ENCODE data around the gene CCR1.

Gene CCR1

GRCh38 chr3:46233194-46233593, 25.1 kb upstream of the CCR1 start:
- no peaks in the 10 kb centered on the region for H3K9me3 ChIP-seq (ENCODE audit: control insufficient read depth, insufficient read depth, low read length)
- no peak overlapping the region for H3K4me3 ChIP-seq (ENCODE audit: low read length)
- H3K36me3 ChIP-seq (ENCODE audit: control insufficient read depth, insufficient read depth, low read length), result no peaks in the 10 kb centered on the region
- peaks cover 2% of the 10 kb centered on the region; the same call in 1 of the 2 replicates for H3K4me1 ChIP-seq (ENCODE audit: control insufficient read depth, insufficient read depth, low read length)
- no peak overlapping the region for H3K27ac ChIP-seq (ENCODE audit: low read length)
- WGBS (ENCODE audit: insufficient coverage, insufficient read length), result no CpG with 5 or more reads among the region's 6 CpGs
- H3K27me3 ChIP-seq (ENCODE audit: control insufficient read depth, insufficient read depth, low read length), result no peaks in the 10 kb centered on the region; the same call in 1 of the 2 replicates
- DNase-seq (ENCODE audit: low read depth, low spot score), result no peak

- no peaks in the 10 kb centered on the region for H3K9me3 ChIP-seq (ENCODE audit: control insufficient read depth, insufficient read depth, low read length)
- no peak for DNase-seq (ENCODE audit: low read depth, low spot score)
- H3K36me3 ChIP-seq (ENCODE audit: control insufficient read depth, insufficient read depth, low read length), result no peaks in the 10 kb centered on the region
- H3K27me3 ChIP-seq (ENCODE audit: control insufficient read depth, insufficient read depth, low read length), result no peaks in the 10 kb centered on the region; the same call in 1 of the 2 replicates
- H3K27ac ChIP-seq (ENCODE audit: low read length), result no peak overlapping the region
- H3K4me3 ChIP-seq (ENCODE audit: low read length), result no peak overlapping the region
- WGBS (ENCODE audit: insufficient coverage, insufficient read length), result 100% methylated on average over 1 of the region's 5 CpGs
- H3K4me1 ChIP-seq (ENCODE audit: control insufficient read depth, insufficient read depth, low read length), result peaks cover 2% of the 10 kb centered on the region; the same call in 1 of the 2 replicates
These were observed 23.2 kb upstream of the CCR1 start for GRCh38 chr3:46231323-46231722.

GRCh38 chr3:46228260-46229242, 20.4 kb upstream of the CCR1 start:
- Histone ChIP-seq H3K4me1 (ENCODE audit: control insufficient read depth, insufficient read depth, low read length) (no peaks in the 10 kb centered on the region), H3K27me3 (ENCODE audit: control insufficient read depth, insufficient read depth, low read length) (no peaks in the 10 kb centered on the region), H3K36me3 (ENCODE audit: control insufficient read depth, insufficient read depth, low read length) (no peaks in the 10 kb centered on the region), H3K9me3 (ENCODE audit: control insufficient read depth, insufficient read depth, low read length) (no peaks in the 10 kb centered on the region), H3K4me3 (ENCODE audit: low read length) (no peak overlapping the region), H3K27ac (ENCODE audit: low read length) (no peak overlapping the region)
- no CpG with 5 or more reads among the region's 5 CpGs for WGBS (ENCODE audit: insufficient coverage, insufficient read length)
- DNase-seq (ENCODE audit: low read depth, low spot score), result no peak

- no peaks in the 10 kb centered on the region for H3K9me3 ChIP-seq (ENCODE audit: control insufficient read depth, insufficient read depth, low read length)
- no peaks in the 10 kb centered on the region for H3K36me3 ChIP-seq (ENCODE audit: control insufficient read depth, insufficient read depth, low read length)
- no peak overlapping the region for H3K4me3 ChIP-seq (ENCODE audit: low read length)
- no peaks in the 10 kb centered on the region for H3K4me1 ChIP-seq (ENCODE audit: control insufficient read depth, insufficient read depth, low read length)
- DNase-seq (ENCODE audit: low read depth, low spot score), result no peak
- no peaks in the 10 kb centered on the region for H3K27me3 ChIP-seq (ENCODE audit: control insufficient read depth, insufficient read depth, low read length)
- no CpG with 5 or more reads among the region's 7 CpGs for WGBS (ENCODE audit: insufficient coverage, insufficient read length)
- H3K27ac ChIP-seq (ENCODE audit: low read length), result no peak overlapping the region
These were observed 14.5 kb upstream of the CCR1 start for GRCh38 chr3:46222435-46223161.

- no peaks in the 10 kb centered on the region for H3K36me3 ChIP-seq (ENCODE audit: control insufficient read depth, insufficient read depth, low read length)
- no peaks in the 10 kb centered on the region for H3K4me1 ChIP-seq (ENCODE audit: control insufficient read depth, insufficient read depth, low read length)
- no peaks in the 10 kb centered on the region for H3K27me3 ChIP-seq (ENCODE audit: control insufficient read depth, insufficient read depth, low read length)
- H3K27ac ChIP-seq (ENCODE audit: low read length), result no peak overlapping the region
- WGBS (ENCODE audit: insufficient coverage, insufficient read length), result no CpG with 5 or more reads among the region's 1 CpG
- H3K4me3 ChIP-seq (ENCODE audit: low read length), result no peak overlapping the region
- DNase-seq (ENCODE audit: low read depth, low spot score), result no peak
- H3K9me3 ChIP-seq (ENCODE audit: control insufficient read depth, insufficient read depth, low read length), result no peaks in the 10 kb centered on the region
These were observed 13.8 kb upstream of the CCR1 start for GRCh38 chr3:46221938-46222337.

GRCh38 chr3:46221391-46221790, 13.3 kb upstream of the CCR1 start:
- Histone ChIP-seq H3K27me3 (ENCODE audit: control insufficient read depth, insufficient read depth, low read length) (no peaks in the 10 kb centered on the region), H3K9me3 (ENCODE audit: control insufficient read depth, insufficient read depth, low read length) (no peaks in the 10 kb centered on the region), H3K4me1 (ENCODE audit: control insufficient read depth, insufficient read depth, low read length) (no peaks in the 10 kb centered on the region), H3K27ac (ENCODE audit: low read length) (no peak overlapping the region), H3K4me3 (ENCODE audit: low read length) (no peak overlapping the region), H3K36me3 (ENCODE audit: control insufficient read depth, insufficient read depth, low read length) (no peaks in the 10 kb centered on the region)
- whole genome bisulfite sequencing (ENCODE audit: insufficient coverage, insufficient read length), result no CpG with 5 or more reads among the region's 4 CpGs
- no peak for DNase-seq (ENCODE audit: low read depth, low spot score)

GRCh38 chr3:46218196-46218709, 10.1 kb upstream of the CCR1 start:
- DNase-seq (ENCODE audit: low read depth, low spot score), result no peak
- Histone ChIP-seq H3K27me3 (ENCODE audit: control insufficient read depth, insufficient read depth, low read length) (no peaks in the 10 kb centered on the region), H3K9me3 (ENCODE audit: control insufficient read depth, insufficient read depth, low read length) (no peaks in the 10 kb centered on the region), H3K4me3 (ENCODE audit: low read length) (no peak overlapping the region), H3K4me1 (ENCODE audit: control insufficient read depth, insufficient read depth, low read length) (no peaks in the 10 kb centered on the region; the same call in 1 of the 2 replicates), H3K27ac (ENCODE audit: low read length) (no peak overlapping the region), H3K36me3 (ENCODE audit: control insufficient read depth, insufficient read depth, low read length) (no peaks in the 10 kb centered on the region)
- WGBS (ENCODE audit: insufficient coverage, insufficient read length), result no CpG with 5 or more reads among the region's 2 CpGs

- H3K27me3 ChIP-seq (ENCODE audit: control insufficient read depth, insufficient read depth, low read length), result no peaks in the 10 kb centered on the region
- no CpG with 5 or more reads among the region's 4 CpGs for WGBS (ENCODE audit: insufficient coverage, insufficient read length)
- H3K4me1 ChIP-seq (ENCODE audit: control insufficient read depth, insufficient read depth, low read length), result no peaks in the 10 kb centered on the region; the same call in 1 of the 2 replicates
- no peak overlapping the region for H3K27ac ChIP-seq (ENCODE audit: low read length)
- DNase-seq (ENCODE audit: low read depth, low spot score), result no peak
- H3K36me3 ChIP-seq (ENCODE audit: control insufficient read depth, insufficient read depth, low read length), result no peaks in the 10 kb centered on the region
- H3K9me3 ChIP-seq (ENCODE audit: control insufficient read depth, insufficient read depth, low read length), result no peaks in the 10 kb centered on the region
- H3K4me3 ChIP-seq (ENCODE audit: low read length), result no peak overlapping the region
These were observed 7.8 kb upstream of the CCR1 start for GRCh38 chr3:46215810-46216414.

- H3K4me3 ChIP-seq (ENCODE audit: low read length), result no peak overlapping the region
- peak; percentile 37 for DNase-seq (ENCODE audit: low read depth, low spot score)
- no peaks in the 10 kb centered on the region for H3K9me3 ChIP-seq (ENCODE audit: control insufficient read depth, insufficient read depth, low read length)
- H3K27ac ChIP-seq (ENCODE audit: low read length), result no peak overlapping the region
- H3K4me1 ChIP-seq (ENCODE audit: control insufficient read depth, insufficient read depth, low read length), result no peaks in the 10 kb centered on the region; the same call in 1 of the 2 replicates
- no CpG with 5 or more reads among the region's 1 CpG for WGBS (ENCODE audit: insufficient coverage, insufficient read length)
- H3K36me3 ChIP-seq (ENCODE audit: control insufficient read depth, insufficient read depth, low read length), result no peaks in the 10 kb centered on the region
- no peaks in the 10 kb centered on the region for H3K27me3 ChIP-seq (ENCODE audit: control insufficient read depth, insufficient read depth, low read length)
These were observed 6.7 kb upstream of the CCR1 start for GRCh38 chr3:46214751-46215352.

- no peak for DNase-seq (ENCODE audit: low read depth, low spot score)
- H3K36me3 ChIP-seq (ENCODE audit: control insufficient read depth, insufficient read depth, low read length), result no peaks in the 10 kb centered on the region
- H3K27ac ChIP-seq (ENCODE audit: low read length), result no peak overlapping the region
- H3K4me3 ChIP-seq (ENCODE audit: low read length), result no peak overlapping the region
- no peaks in the 10 kb centered on the region for H3K9me3 ChIP-seq (ENCODE audit: control insufficient read depth, insufficient read depth, low read length)
- no CpG with 5 or more reads among the region's 4 CpGs for WGBS (ENCODE audit: insufficient coverage, insufficient read length)
- H3K4me1 ChIP-seq (ENCODE audit: control insufficient read depth, insufficient read depth, low read length), result no peaks in the 10 kb centered on the region; the same call in 1 of the 2 replicates
- no peaks in the 10 kb centered on the region for H3K27me3 ChIP-seq (ENCODE audit: control insufficient read depth, insufficient read depth, low read length)
These were observed 5.1 kb upstream of the CCR1 start for GRCh38 chr3:46213201-46213600.
